ENCODE results near the gene CASKIN2. TPM values are rescaled to one million over a fixed set of nuclear protein-coding genes. Genes with fewer than 3 reads are reported as not detected.

Gene CASKIN2
- total RNA-seq, 1 donor from 2014 or later = 5.7 TPM

- DNase-seq (ENCODE audit: low spot score) = no peak
- Histone ChIP-seq H3K4me2 (no peak overlapping the region), H3K27ac (no peak overlapping the region), H3K36me3 (no peaks in the 10 kb centered on the region), H3K9ac (no peak overlapping the region), H3F3A (ENCODE audit: low read depth) (no peaks in the 10 kb centered on the region), H3K27me3 (no peaks in the 10 kb centered on the region), H3K9me3 (ENCODE audit: low read depth) (no peaks in the 10 kb centered on the region), H3K4me3 (no peak overlapping the region), H4K20me1 (ENCODE audit: low read depth) (peaks cover 4% of the 10 kb centered on the region), H3K79me2 (ENCODE audit: low read depth) (no peaks in the 10 kb centered on the region), H2AFZ (replicated peaks) (no peak overlapping the region), H3K4me1 (peaks cover 9% of the 10 kb centered on the region)
- H3K4me3 Mint-ChIP-seq = no peak overlapping the region
- H3K9me3 Mint-ChIP-seq = no peaks in the 10 kb centered on the region
- H3K27ac Mint-ChIP-seq = no peak overlapping the region
- TF ChIP-seq EZH2phosphoT487 (IDR thresholded peaks at IDR 0.05) (no peak), EZH2 (IDR thresholded peaks at IDR 0.05) (no peak)
- TF ChIP-seq, protein P1, sequence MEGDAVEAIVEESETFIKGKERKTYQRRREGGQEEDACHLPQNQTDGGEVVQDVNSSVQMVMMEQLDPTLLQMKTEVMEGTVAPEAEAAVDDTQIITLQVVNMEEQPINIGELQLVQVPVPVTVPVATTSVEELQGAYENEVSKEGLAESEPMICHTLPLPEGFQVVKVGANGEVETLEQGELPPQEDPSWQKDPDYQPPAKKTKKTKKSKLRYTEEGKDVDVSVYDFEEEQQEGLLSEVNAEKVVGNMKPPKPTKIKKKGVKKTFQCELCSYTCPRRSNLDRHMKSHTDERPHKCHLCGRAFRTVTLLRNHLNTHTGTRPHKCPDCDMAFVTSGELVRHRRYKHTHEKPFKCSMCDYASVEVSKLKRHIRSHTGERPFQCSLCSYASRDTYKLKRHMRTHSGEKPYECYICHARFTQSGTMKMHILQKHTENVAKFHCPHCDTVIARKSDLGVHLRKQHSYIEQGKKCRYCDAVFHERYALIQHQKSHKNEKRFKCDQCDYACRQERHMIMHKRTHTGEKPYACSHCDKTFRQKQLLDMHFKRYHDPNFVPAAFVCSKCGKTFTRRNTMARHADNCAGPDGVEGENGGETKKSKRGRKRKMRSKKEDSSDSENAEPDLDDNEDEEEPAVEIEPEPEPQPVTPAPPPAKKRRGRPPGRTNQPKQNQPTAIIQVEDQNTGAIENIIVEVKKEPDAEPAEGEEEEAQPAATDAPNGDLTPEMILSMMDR (IDR thresholded peaks at IDR 0.05) = no peak
- H3K27me3 Mint-ChIP-seq (ENCODE audit: insufficient read depth, low read depth) = peaks cover 6% of the 10 kb centered on the region
- peaks cover 18% of the 10 kb centered on the region for H3K4me1 Mint-ChIP-seq
- H3K36me3 Mint-ChIP-seq = no peaks in the 10 kb centered on the region
Observed at GRCh38 chr17:75555679-75556153, 40.4 kb upstream of the CASKIN2 start.

DNA sequence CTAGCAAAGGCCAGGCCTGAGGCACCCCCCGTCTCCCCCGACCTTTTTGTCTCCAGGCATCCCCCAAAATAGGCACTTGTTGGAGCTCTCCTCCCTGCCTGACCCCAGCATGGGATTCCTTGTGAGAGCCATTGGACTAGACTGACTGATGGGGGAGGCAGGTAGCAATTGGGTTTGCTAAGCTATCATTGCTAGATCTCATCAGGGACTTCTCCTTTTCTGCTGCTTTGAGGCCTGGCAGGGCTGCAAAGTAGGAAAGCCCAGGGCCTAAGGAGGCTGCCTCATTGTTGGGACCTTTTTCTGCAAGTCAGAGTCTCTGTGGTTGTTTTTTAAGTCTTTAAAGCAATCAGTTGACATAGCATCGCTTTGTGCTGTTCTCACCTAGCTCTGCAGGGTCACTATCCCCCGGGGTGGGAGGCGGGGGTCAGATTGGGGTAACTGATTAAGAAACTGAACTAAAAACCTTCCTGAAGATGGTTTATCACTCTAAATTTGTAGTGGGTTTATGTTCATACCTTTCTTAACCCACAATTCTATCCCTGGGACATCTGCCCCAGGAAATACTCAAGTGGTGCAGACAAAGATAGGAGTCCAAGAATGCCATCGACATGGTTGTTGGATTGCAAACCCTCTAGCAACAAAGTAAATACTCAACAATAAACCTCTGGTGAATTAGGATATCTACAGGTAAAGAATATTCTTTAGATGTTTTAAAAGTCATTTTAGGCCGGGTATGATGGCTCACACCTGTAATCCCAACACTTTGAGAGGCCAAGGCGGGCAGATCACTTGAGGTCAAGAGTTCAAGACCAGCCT lies 38.2 kb upstream of the CASKIN2 start:
- peaks cover 4% of the 10 kb centered on the region for H4K20me1 ChIP-seq (ENCODE audit: low read depth)
- no peaks in the 10 kb centered on the region for H3K36me3 ChIP-seq
- DNase-seq (ENCODE audit: low spot score) = no peak
- Mint-ChIP-seq H3K27ac (peak overlapping the region; percentile 12), H3K4me3 (no peak overlapping the region), H3K4me1 (peaks cover 16% of the 10 kb centered on the region), H3K36me3 (no peaks in the 10 kb centered on the region), H3K9me3 (no peaks in the 10 kb centered on the region), H3K27me3 (ENCODE audit: insufficient read depth, low read depth) (peaks cover 6% of the 10 kb centered on the region)
- H3K27me3 ChIP-seq = no peaks in the 10 kb centered on the region
- peak overlapping the region; percentile 74 for H3K27ac ChIP-seq
- peaks cover 25% of the 10 kb centered on the region for H3K4me1 ChIP-seq
- H3K79me2 ChIP-seq (ENCODE audit: low read depth) = no peaks in the 10 kb centered on the region
- H3K4me2 ChIP-seq = no peak overlapping the region
- H3K9ac ChIP-seq = no peak overlapping the region
- no peak overlapping the region for H2AFZ ChIP-seq (replicated peaks)
- TF ChIP-seq, protein P1 (IDR thresholded peaks at IDR 0.05) = no peak
- TF ChIP-seq EZH2phosphoT487 (IDR thresholded peaks at IDR 0.05) (no peak), EZH2 (IDR thresholded peaks at IDR 0.05) (no peak)
- peaks cover 11% of the 10 kb centered on the region for H3F3A ChIP-seq (ENCODE audit: low read depth)
- no peak overlapping the region for H3K4me3 ChIP-seq
- H3K9me3 ChIP-seq (ENCODE audit: low read depth) = no peaks in the 10 kb centered on the region

DNA sequence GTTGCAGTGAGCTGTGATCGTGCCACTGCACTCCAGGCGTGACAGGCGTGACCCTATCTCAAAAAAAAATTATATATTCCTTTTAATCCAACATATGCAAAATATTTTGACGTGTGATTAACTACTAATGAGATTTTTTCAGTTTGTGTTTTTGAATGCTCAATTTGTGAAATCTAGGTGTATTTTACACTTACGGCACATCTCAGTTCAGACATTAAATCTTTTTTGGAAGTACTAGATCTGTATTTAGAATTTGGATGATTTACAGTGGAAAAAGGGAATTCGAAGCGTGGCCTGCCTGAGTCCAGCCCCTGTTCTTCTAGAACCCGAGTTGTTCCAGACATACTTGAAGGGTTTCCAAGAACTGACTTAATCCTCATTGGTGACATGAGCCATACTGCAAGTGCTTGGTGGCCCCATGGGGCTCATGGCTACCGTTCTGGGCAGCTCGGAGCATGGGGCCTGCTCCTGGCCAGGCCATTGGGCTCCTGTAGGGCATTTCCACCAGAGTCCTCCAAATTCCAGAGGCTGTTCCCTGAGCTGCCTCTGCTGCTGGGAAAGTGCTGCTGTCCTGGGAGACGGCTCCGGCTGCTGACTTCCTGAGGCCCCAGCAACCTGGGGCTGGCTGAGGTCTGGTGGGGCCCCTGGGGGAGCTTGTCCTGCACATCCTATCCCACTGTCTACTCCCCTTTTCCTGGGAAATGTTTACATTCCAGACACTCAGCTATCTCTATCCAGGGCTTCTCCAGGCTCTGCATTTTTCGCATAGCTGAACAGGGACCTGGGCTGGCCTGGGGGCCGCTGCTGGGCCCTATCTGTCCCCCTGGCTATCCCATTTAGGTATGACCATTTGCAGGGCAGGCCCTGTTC lies 37.3 kb upstream of the CASKIN2 start:
- Mint-ChIP-seq H3K27ac (peak overlapping the region; percentile 48), H3K9me3 (no peaks in the 10 kb centered on the region), H3K36me3 (no peaks in the 10 kb centered on the region), H3K4me1 (peaks cover 16% of the 10 kb centered on the region), H3K27me3 (ENCODE audit: insufficient read depth, low read depth) (peaks cover 6% of the 10 kb centered on the region), H3K4me3 (no peak overlapping the region)
- Histone ChIP-seq H3K4me1 (peaks cover 25% of the 10 kb centered on the region), H3K9me3 (ENCODE audit: low read depth) (no peaks in the 10 kb centered on the region), H3K9ac (no peak overlapping the region), H2AFZ (replicated peaks) (no peak overlapping the region), H3K79me2 (ENCODE audit: low read depth) (no peaks in the 10 kb centered on the region), H3K27me3 (no peaks in the 10 kb centered on the region), H3K27ac (peak overlapping the region; percentile 74), H4K20me1 (ENCODE audit: low read depth) (peaks cover 4% of the 10 kb centered on the region), H3K36me3 (no peaks in the 10 kb centered on the region), H3F3A (ENCODE audit: low read depth) (peaks cover 11% of the 10 kb centered on the region), H3K4me3 (no peak overlapping the region), H3K4me2 (no peak overlapping the region)
- TF ChIP-seq, protein P1 (IDR thresholded peaks at IDR 0.05) = no peak
- TF ChIP-seq EZH2phosphoT487 (IDR thresholded peaks at IDR 0.05) (no peak), EZH2 (IDR thresholded peaks at IDR 0.05) (no peak)
- DNase-seq (ENCODE audit: low spot score) = peak; percentile 40

Measured in neural progenitor cell (in vitro differentiated cells).